Activated CD4-positive, alpha-beta T cell treated with anti-CD3 and anti-CD28 coated beads for 48 hours (primary cell): ENCODE data around the gene C1orf159.

Experiments used
- DNase-seq: peaks from one replicate; pipeline ENCODE4 v3.0.0-alpha.2; 2020

C1orf159 gene

GRCh38 chr1:1033009-1033587 is 82.8 kb downstream of the C1orf159 start:
- peak; percentile 95 for DNase-seq

- no peak for DNase-seq
Observed at GRCh38 chr1:1032424-1032823, 83.5 kb downstream of the C1orf159 start.
